Esophagus squamous epithelium (tissue), 5 donors: ENCODE data around the gene CEP20. TPM values are rescaled to one million over a fixed set of nuclear protein-coding genes. Genes with fewer than 3 reads are reported as not detected.
A peak's percentile ranks its signal among the peaks of the same experiment; 100 is the strongest.

Experiments used
- DNase-seq: peaks from one replicate; lab custom pipeline; 2025; lab: John Stamatoyannopoulos, UW
- H3K27ac ChIP-seq, 4 donors: fragments of 200-600 bp; sonication (generic); one replicate each; pipeline ENCODE4 v1.5.1; 2016 to 2019; ENCODE audit warnings: mild to moderate bottlenecking in 1 of 4
- H3K27me3 ChIP-seq, 4 donors: fragments of 200-600 bp; sonication (generic); 1 replicate in 3 of 4; 2 replicates in 1 of 4; pipeline versions ENCODE4 v1.5.1 to v1.6.0; 2017 to 2021; ENCODE audit warnings: antibody characterized with exemption in 1 of 4
- H3K36me3 ChIP-seq, 3 donors: fragments of 200-600 bp; sonication (generic); one replicate each; pipeline ENCODE4 v1.5.1; 2016 to 2019
- H3K4me1 ChIP-seq, 3 donors: fragments of 200-600 bp; sonication (generic); one replicate each; pipeline ENCODE4 v1.5.1; 2017 to 2019
- H3K4me3 ChIP-seq, 4 donors: fragments of 200-600 bp; sonication (generic); 1 replicate in 3 of 4; 2 replicates in 1 of 4; pipeline ENCODE4 v1.5.1; 2016 to 2019; ENCODE audit warnings: mild to moderate bottlenecking in 2 of 4, moderate library complexity in 1 of 4
- H3K9me3 ChIP-seq, 3 donors: fragments of 200-600 bp; sonication (generic); one replicate each; pipeline ENCODE4 v1.5.1; 2016 to 2019
- CTCF ChIP-seq, 6 experiments: fragments of 450-650 bp in 4 of 6; fragments of 200-600 bp in 2 of 6; sonication (generic) in 2 of 6; IDR thresholded peaks; one replicate each; pipeline ENCODE4 v1.5.1; 2016 to 2019; ENCODE audit warnings: antibody characterized with exemption in 6 of 6, mild to moderate bottlenecking in 4 of 6, moderate library complexity in 4 of 6
- POLR2A ChIP-seq, 4 donors: fragments of 450-650 bp; IDR thresholded peaks; one replicate each; pipeline ENCODE4 v1.6.1; 2017; ENCODE audit warnings: antibody characterized with exemption in 4 of 4, mild to moderate bottlenecking in 4 of 4, moderate library complexity in 3 of 4
- WGBS, 2 donors: methylation state at CpG; one replicate each; pipeline ENCODE4 v1.1.5; 2018; 5-methylcytosine and 5-hydroxymethylcytosine counted together
- intact Hi-C: fragments of 100-400 bp; cut with DNase I; formaldehyde crosslinking; loops from one replicate; pipeline ENCODE4 v1.15.0; 2022
- total RNA-seq, 4 donors: library from RNA; depleted of rRNA; stranded (reverse); fragments of >200 nt; gene quantifications; one replicate each; pipeline ENCODE4 v1.1.0, GENCODE V29; 2016
- donor health status: DM: yes; HTN: yes; CAD: no.

CEP20 gene
- total RNA-seq, 4 donors from 2014 or later, result 36.1 to 74.3 (median 42.5) TPM

- no peak overlapping the region for H3K4me3 ChIP-seq
- no peak for DNase-seq
- H3K27ac ChIP-seq, result peak overlapping the region in 2 of 4 donors; percentile 58 to 71
- WGBS, 2 donors, result 95 to 97% methylated on average over 1 of the region's 1 CpG
- no peaks in the 10 kb centered on the region for H3K27me3 ChIP-seq
- intact Hi-C loops, result loop anchor here (5.0 kb wide), 1 partner anchor 254 kb away; no protein-coding TSS in a partner anchor
- H3K4me1 ChIP-seq, result peaks cover 0 to 27% (median 8%) of the 10 kb centered on the region in 3 donors
- H3K9me3 ChIP-seq, result no peaks in the 10 kb centered on the region
- TF ChIP-seq CTCF (IDR thresholded peaks at IDR 0.05) (no peak), POLR2A (IDR thresholded peaks at IDR 0.05) (no peak)
- peaks cover 0 to 76% (median 3%) of the 10 kb centered on the region in 3 donors for H3K36me3 ChIP-seq
These were observed 14.7 kb downstream of the CEP20 start for GRCh38 chr16:15873737-15874136.

GRCh38 chr16:15873301-15873700 lies 15.1 kb downstream of the CEP20 start:
- no peak for DNase-seq
- H3K4me3 ChIP-seq, result no peak overlapping the region
- H3K4me1 ChIP-seq, result peaks cover 0 to 25% (median 8%) of the 10 kb centered on the region in 3 donors
- WGBS, 2 donors, result 83 to 84% methylated on average over 2 of the region's 2 CpGs
- H3K27me3 ChIP-seq, result no peaks in the 10 kb centered on the region
- H3K27ac ChIP-seq, result peak overlapping the region in 2 of 4 donors; percentile 19 to 71
- intact Hi-C loops, result loop anchor here (5.0 kb wide), 1 partner anchor 254 kb away; no protein-coding TSS in a partner anchor
- H3K36me3 ChIP-seq, result peaks cover 0 to 81% (median 3%) of the 10 kb centered on the region in 3 donors
- no peaks in the 10 kb centered on the region for H3K9me3 ChIP-seq
- TF ChIP-seq CTCF (IDR thresholded peaks at IDR 0.05), result no peak
- no peak for TF ChIP-seq POLR2A (IDR thresholded peaks at IDR 0.05)

GRCh38 chr16:15870011-15870410 lies 18.4 kb downstream of the CEP20 start:
- intact Hi-C loops, result loop anchor here (5.0 kb wide), 1 partner anchor 257 kb away; no protein-coding TSS in a partner anchor
- H3K36me3 ChIP-seq, result peaks cover 0 to 85% (median 3%) of the 10 kb centered on the region in 3 donors
- TF ChIP-seq CTCF (IDR thresholded peaks at IDR 0.05), result no peak
- no peak for TF ChIP-seq POLR2A (IDR thresholded peaks at IDR 0.05)
- H3K27ac ChIP-seq, result peak overlapping the region in 2 of 4 donors; percentile 27 to 54
- no peaks in the 10 kb centered on the region for H3K27me3 ChIP-seq
- H3K4me1 ChIP-seq, result peaks cover 0 to 15% (median 8%) of the 10 kb centered on the region in 3 donors
- H3K9me3 ChIP-seq, result no peaks in the 10 kb centered on the region
- DNase-seq, result no peak
- H3K4me3 ChIP-seq, result no peak overlapping the region
- 81 to 88% methylated on average over 5 of the region's 5 CpGs for WGBS, 2 donors

- DNase-seq, result no peak
- Histone ChIP-seq H3K36me3 (peaks cover 0 to 67% (median 0%) of the 10 kb centered on the region in 3 donors), H3K4me3 (no peak overlapping the region), H3K27me3 (no peaks in the 10 kb centered on the region), H3K4me1 (peaks cover 0 to 7% (median 3%) of the 10 kb centered on the region in 3 donors), H3K9me3 (no peaks in the 10 kb centered on the region), H3K27ac (peak overlapping the region in 3 of 4 donors; percentile 42 to 53 (median 52))
- intact Hi-C loops, result no loop called here
- peak in 1 of 6 experiments; percentile 4 for TF ChIP-seq CTCF (IDR thresholded peaks at IDR 0.05)
- TF ChIP-seq POLR2A (IDR thresholded peaks at IDR 0.05), result no peak
- 47 to 57% methylated on average over 5 of the region's 5 CpGs for WGBS, 2 donors
These were observed 22.0 kb downstream of the CEP20 start for GRCh38 chr16:15866451-15866850.

GRCh38 chr16:15865742-15866141 lies 22.7 kb downstream of the CEP20 start:
- Histone ChIP-seq H3K27me3 (no peaks in the 10 kb centered on the region), H3K36me3 (peaks cover 0 to 60% (median 0%) of the 10 kb centered on the region in 3 donors), H3K27ac (peak overlapping the region in 2 of 4 donors; percentile 39 to 53), H3K4me3 (no peak overlapping the region), H3K9me3 (no peaks in the 10 kb centered on the region), H3K4me1 (peaks cover 0 to 7% (median 3%) of the 10 kb centered on the region in 3 donors)
- no peak for TF ChIP-seq CTCF (IDR thresholded peaks at IDR 0.05)
- no peak for TF ChIP-seq POLR2A (IDR thresholded peaks at IDR 0.05)
- DNase-seq, result no peak
- intact Hi-C loops, result no loop called here
- 68 to 70% methylated on average over 7 of the region's 7 CpGs for WGBS, 2 donors
